HG03103 (cell line): ENCODE data around the gene FAM120B.

ENCODE experiments used
- ATAC-seq: cut with Tn5 transposase; IDR thresholded peaks from one replicate; pipeline ENCODE4 v1.9.1; 2021; ENCODE audit warnings: low read depth; ENCODE audit not compliant: unreplicated experiment

The FAM120B gene

DNA sequence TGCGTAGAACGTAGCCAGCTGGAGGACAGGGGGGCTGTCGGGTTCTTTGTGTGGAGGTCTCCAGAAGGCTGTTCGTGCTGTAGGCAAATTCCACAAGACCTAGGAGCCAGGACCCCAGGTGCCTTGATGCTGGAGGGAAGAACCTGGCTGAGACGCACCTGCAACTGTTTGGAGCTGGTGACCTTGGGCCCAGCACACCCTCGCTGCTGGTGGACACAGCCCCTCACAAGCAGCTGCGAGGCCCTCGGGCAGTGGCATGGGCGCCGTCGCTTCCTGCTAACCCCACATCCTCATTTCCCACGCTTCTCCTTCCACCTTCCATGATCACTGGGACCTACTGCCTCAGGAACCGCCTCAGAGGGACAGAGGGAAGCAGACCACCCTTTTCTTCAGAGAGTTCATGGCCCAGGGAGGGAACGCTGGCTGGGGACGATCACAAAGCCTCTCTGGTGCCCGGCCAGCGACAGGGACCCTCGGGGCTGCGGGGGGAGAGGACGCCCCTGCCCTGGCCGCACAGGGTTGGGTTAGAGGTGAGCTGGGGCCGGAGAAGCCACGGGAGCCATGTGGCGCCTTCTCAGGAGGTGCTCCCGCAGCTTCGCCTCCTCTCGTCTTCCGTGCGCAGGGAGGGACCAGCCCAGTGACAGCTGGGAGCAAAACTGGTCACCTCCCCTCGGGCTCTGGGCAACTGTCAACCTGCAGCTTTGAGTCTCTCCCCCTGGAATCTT is 34.1 kb upstream of the FAM120B start:
- no peak for ATAC-seq

DNA sequence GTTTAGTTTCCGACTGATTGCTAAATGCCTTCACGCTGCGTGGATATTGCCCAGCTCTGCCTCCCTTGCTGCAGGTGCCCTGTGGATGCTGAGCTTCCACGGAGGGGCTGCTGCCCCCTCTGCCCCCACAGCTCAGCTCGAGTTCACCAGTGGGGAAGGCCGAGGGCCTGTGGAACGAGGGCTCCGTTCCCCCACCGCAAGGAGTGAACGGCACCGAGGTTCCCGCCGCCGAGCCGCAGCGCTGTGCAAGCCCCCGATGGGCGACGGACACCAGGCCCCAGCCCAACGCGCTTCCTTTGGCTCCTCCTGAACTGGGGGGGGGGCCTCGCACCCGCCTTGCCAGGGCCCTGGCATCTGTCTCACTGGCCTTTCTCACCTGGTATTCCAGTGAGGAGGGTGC is 33.4 kb upstream of the FAM120B start:
- no peak for ATAC-seq

DNA sequence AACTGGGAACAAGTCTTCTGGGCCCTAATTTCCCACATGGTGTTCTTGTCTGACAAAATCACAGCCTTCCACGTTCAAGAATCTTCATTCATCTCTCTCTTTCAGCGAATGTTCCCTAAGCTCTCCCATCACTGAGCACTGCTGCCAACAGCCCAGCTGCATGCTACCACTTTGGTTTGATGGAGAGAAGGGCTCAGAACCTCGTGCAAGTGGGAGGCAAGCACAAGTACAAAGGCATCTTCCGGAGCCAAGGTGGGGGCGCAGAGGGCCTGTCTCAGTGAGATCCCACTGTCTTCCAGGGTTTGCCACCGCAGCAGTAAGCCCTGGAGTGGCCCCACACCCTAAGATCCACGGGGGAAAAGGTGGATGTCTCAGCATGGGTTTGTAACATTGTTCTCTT is 32.9 kb upstream of the FAM120B start:
- ATAC-seq, result no peak

DNA sequence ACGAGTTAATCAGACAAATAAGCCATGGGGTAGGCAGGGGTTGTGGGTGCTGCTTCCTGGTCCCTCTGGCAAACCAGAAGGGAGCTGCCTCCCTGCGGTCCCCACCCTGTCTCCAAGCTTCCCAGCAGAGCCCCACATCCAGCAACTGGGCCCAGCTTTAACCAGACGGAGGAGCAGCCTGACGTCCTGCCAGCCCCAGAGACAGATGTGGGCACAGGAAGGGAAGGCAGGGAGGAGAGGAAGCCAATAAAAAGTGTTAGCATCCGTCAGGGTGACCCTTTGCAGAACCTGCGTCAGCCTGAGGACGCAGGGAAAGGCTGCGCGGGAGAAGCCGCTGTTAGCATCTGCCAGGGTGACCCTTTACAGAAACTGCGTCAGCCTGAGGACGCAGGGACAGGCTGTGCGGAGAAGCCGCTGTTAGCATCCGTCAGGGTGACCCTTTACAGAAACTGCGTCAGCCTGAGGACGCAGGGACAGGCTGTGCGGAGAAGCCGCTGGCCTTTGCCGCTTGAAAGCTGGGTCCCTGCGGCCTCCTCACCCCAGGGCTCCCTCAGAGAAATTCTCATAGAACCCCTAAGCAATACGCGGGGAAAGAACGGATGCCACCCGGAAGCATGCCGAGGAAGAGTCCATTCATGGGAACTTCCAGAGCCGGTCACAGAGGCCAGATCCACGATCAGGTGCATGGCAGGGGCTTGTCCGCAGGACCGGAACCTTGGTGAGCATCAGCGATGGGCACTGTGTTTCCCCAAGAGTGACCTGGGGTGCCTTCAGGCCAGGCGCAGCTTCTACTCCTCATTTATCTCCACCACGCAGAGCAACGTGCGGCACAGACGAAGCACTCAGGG is 31.6 kb upstream of the FAM120B start:
- no peak for ATAC-seq

DNA sequence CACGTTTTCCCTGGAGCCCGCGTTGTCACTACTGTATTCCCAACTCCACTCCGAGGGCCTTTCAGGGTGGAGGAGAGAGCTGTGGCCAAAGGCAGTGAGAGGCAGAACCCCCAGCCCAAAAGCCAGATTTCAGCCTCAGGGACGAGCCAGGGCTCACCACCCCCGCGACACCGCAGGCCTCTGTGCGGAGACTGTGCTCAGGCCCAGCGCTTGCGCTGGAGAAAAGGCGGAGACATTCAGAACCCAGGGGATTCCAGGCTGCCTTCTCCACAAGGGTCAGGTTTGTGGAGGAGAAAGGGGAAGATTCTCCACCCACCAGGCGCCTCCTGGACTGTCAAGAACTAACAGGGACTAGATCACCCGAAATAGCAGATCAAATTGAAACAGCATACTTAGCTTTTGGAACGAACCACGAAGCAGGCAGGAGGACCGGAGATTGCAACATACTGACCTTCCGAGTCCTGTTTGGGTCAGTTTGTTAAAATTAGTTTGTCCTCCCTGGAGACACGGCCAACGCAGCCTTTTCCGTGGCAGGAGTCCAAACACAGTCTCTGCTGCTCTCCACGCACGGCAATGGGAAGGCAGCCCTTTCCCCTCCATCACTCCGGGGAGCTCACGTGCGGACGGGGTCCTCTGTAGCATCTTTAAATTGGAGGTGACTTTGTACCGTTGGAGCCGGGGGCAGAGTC is 30.0 kb upstream of the FAM120B start:
- ATAC-seq, result no peak

DNA sequence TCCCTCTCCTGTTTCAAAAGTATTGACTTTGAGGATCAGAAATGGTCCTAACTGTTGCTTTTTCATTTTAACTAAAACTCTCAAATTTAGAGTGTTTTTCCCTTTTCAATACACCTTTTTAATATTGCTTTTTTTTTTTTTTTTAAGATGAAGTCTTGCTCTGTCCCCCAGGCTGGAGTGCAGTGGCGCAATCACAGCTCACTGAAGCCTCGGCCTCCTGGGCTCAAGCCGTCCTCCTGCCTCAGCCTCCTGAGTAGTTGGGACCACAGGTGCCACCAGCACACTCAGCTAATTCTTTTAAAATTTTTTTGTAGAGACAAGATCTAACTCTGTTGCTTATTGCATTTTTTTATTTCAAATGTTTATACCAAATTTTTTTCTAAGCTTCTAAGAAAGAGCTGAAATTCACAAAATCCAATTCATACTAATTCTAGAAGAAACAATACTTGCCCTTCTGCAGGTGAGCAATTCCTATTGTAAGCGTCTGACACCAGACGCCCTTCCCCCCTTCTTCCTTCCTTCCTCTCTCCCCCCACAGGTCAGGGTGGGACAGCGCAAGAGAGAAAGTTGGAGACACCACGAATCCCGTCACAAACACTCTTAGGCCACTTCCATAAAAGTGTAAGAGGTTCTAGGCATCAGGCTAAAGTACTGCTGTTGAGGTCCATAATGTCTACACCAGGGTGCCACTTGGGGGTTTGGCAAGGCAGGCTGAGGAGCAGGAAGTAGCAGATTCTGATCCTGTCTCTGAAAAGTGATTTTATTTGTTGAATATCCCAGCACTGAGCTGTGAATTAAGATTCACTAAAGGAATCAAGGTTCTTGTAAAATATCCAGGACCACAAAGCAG is 28.4 kb upstream of the FAM120B start:
- no peak for ATAC-seq

DNA sequence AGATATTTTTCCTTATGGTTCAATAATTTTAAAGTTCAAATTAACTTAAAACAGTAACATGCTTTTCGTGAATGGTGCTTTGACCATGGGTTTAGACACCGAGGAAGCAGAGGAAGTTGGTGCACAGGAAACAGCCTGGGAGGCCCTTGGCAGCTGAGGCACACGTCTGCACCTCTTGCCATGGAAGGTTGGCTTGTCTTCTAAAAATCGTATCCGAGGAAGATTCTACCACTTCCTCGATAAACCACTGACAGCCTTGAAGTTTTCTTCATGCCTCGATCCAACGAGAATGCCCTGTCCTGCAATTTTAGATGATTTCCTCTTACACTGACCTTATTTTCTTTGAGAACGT is 27.8 kb upstream of the FAM120B start:
- ATAC-seq, result no peak

DNA sequence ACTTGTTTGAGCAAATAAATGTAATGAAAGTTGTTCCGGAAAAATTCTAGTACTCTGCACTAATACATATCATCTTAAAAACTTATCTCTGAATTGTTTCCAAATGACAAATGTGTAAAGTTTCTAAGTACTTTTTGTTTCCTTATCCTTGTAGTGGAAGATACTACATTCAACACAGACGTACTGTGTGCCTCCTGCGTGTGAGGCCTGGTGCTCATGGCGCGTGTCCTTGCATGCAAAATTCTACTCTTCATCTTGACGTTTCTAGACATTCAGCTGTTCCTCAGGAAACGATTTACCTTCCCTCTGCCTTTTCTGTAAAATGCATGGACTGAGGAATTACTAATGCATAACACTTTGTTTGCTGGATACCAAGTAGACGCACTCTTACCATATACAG is 27.1 kb upstream of the FAM120B start:
- ATAC-seq, result no peak

DNA sequence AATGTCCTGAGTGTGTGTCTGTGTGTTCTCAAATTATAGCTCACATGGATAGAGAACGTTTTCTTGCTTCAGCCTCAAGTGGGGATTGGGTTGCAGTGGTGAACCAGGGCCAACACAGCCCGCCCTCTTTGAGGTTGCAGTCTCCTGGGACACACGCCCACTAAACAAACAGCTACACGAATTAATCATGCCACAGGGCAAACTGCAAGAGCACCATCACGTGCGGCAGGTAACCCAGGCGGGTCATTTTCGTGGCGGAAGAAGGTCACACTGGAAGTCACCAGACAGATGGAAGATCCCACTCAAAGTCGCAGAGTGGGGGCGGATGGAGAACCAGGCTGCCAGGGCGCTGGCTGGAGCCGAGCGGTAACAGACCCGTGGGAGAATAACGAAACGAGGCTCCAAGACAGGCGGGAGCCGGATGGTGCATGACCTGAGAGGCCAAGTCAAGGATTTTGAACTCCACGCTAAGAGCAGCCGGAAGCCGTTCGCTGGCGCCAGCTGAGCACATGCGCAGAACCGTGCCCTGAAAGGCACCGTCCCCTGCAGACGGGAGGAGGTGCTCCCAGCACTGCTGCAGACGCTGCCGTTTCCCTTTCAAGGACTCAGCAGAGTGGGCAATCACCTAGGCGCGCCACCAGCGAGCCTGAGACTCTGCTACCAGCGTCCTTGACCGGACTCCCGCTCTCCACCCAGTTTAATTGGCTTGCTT is 26.4 kb upstream of the FAM120B start:
- ATAC-seq, result no peak

DNA sequence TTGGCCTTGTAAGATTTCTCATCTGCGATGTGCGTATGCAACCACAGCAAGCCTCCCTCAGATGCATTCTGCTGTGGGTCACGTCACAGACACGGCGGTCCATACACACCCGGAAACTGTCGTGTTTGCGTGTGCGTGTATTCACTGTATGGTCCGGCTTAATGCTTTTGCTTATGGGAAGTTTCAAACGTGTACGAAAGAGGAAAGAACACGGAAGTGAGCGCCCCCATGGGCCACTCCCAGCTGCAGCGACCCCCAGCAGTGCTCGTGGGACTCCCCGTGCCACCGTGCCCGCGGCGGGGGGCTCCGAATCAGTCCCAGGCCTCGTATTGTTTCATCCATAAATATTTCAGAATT is 25.9 kb upstream of the FAM120B start:
- ATAC-seq, result no peak

DNA sequence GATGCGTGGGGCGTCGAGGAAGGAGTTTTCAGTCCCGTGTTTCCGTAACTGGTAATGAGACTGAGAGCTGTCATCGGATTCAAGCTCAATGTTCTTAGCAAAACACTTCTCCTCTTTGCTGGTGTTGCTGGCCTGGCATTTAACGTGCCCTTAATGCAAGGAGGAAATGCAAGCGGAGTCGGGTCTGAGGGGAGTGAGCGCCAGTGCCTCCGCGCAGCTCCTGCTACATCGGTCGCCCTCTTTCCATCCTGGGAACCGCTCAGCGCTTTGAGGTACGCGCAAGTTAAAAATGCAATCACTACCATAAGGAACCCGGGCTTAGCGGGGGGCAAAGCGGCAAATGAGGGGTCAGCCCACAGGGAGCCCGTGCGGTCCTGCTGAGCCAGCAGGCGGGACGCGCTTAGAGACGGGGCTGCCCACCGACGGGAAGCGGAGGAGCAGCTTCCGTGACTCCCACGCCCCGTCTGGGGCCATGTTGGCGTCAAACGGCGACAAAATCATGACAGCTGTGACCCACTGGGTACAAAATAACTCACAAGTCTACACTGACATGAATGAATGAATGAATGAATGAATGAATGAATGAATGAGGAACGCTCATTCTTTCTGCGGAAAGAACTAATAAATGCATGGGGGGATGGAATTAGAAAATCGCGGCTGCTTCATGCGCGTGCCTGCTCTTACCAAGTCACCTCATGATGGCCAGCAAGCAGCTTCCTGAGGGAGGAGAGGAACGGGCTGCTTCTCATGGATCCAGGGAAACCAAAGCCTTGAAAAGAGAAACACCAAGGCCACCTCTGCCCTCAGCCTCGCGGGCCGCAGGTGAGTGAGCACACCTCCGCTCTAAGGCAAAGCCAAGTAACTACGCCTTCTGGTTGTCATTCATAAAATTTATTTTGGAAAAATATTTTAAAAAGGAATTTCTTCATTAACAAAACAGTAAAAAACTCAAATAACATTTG is 24.9 kb upstream of the FAM120B start:
- no peak for ATAC-seq

DNA sequence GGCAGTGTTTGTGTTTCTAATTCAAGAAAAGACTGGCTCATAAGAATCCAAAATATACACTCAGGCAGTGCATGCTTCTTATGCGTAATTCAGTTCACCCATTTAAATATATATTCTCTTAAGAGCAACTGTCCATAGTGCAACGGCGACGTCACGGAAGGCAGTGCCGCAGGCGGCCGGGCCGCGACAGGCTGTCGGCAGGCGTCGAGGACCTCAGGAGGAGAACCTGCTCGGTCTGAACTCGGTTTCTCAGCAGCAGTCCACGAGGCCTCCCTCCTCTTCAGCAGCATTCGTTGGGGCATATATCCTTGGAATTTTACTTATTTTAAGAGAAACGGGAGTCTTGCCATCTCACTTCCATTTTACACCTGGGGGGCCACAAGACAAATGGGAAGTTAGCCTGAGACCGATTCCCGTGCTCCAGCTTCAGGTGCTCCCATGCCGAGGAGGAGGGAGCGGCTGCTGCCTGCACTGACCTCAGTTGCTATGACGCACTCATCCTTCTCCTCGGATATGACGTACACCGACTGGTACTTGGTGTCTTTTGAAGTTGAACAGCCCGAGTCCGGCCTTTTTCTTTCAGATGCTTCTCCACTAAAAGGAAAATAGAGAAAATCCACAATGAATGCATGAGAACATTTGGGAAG is 23.9 kb upstream of the FAM120B start:
- no peak for ATAC-seq

DNA sequence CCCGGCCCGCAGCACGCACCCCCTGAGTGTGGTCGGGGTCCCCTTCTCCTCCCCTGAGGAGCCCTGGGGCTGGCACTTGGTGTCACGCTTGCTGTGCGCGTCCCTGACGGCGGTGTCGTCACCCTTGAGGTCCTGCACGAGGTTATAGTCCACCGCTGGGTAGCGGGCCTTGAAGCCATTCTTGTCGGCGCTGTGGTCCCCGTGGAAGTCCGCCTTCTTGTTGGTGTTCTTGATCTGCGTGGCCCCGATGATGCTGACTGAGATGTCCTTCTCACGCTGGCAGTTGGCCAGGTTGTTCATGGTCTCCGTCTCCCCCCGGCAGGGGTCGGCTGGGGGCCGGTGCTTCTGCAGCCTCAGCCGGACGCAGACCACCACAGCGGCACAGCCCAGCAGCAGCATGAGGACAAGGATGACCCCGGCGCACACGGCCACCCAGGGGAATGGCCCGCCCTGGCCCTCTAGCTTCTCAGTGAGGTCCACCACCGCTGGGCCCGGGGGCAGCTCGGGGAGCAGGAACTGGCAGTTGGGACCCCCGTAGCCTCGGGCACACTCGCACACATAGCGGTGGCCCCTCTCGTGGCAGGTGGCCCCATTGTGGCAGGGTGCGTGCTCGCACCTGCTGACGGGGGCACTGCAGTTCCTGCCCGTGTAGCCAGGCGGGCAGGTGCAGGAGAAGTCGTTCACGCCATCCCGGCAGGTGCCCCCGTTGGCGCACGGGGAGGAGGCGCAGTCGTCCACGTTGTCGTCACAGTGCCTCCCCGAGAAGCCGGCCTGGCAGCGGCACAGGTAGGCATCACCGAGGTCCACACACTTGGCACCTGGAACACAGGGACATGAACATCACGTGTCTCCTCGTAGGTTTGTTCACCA is 23.1 kb upstream of the FAM120B start:
- ATAC-seq, result no peak

DNA sequence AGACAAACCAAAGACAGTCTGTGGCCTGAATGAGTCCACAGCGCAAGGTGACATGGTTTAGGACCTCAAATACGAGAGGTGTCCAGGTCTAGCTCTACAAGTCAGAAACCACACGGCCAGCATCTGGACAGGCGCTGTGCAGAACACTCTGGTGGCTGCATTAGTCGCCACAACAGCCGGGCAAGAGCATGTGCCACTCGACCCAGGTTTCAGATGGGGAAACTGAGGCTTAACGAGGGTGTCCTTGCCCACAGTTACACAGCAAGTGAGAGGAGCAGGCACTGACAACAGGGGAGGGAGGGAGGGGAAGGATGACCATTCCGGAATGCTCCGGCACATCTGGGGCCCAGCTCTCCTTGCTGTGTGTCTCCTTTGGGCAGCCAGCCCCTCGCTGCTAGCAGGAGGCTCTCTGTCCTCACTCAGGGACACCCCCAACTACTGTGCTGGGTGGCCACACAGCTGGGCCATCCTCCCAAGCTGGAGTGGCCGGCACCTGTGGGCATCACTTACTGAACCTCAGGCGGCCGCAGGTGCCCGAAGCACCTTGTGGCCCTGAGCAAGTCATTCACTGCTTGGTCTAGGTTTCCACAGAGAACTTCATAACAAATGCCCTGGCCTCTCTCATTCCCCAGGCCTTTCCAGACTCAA is 22.3 kb upstream of the FAM120B start:
- ATAC-seq, result no peak

DNA sequence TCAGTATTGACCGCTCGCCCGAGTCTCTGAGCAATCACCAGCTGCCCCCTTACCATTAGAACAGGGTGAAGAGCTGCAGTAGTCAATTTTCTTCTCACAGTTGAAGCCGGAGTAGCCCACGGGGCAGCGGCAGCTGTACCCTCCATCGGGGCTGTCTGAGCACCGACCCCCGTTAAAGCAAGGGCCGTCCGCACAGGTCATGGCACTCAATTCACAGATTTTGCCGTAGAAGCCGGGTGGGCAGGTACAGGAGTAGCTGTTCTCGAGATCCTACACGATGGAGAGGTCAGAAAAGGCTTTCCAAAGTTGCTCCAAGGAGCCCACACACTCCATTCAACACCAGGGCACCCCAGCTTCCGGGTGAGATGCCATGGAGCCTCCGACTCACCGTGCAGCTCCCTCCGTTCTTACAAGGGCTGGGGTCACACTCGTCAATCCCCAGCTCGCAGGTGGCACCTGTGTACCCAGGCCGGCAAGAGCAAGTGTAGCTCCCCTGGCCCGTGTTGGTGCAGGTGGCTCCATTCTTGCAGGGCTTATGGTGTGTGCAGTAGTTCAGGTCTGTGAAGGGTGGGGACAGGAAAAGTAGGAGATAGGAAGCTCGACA is 21.6 kb upstream of the FAM120B start:
- no peak for ATAC-seq

DNA sequence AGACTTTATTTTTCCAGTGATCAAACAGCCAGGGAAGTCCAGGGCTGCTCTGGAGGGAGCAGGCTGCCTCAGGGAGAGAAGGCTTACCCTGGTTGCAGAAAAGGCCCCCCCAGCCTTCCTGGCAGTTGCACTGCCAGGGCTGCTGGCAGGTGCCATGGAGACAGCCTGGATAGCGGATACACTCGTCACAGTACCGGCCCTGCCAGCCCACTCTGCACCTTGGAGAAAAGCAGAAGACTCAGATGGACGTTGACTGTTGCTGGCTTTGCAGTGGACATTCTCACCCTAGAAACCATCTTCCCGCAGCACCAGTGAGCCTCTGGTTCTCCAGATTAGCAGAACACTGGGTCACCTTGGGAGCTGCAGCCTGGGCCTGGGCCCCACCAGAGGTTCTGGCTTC is 21.1 kb upstream of the FAM120B start:
- ATAC-seq, result no peak
